GM18858 (cell line): ENCODE data around the gene FAM120C.

Source experiments
- ATAC-seq: cut with Tn5 transposase; IDR thresholded peaks from one replicate; pipeline ENCODE4 v1.9.1; 2021; ENCODE audit not compliant: unreplicated experiment

Gene FAM120C

GRCh38 chrX:54171527-54172250 lies 11.4 kb downstream of the FAM120C start:
- ATAC-seq, result no peak

- no peak for ATAC-seq
Observed at GRCh38 chrX:54171091-54171490, 12.0 kb downstream of the FAM120C start.

- ATAC-seq, result no peak
Observed at GRCh38 chrX:54166915-54167314, 16.1 kb downstream of the FAM120C start.

- no peak for ATAC-seq
Observed at GRCh38 chrX:54157561-54157960, 25.5 kb downstream of the FAM120C start.

GRCh38 chrX:54134269-54134668 lies 48.8 kb downstream of the FAM120C start:
- ATAC-seq, result no peak

GRCh38 chrX:54116391-54116790 lies 66.7 kb downstream of the FAM120C start:
- no peak for ATAC-seq

GRCh38 chrX:54093571-54093970 lies 89.5 kb downstream of the FAM120C start:
- no peak for ATAC-seq

- no peak for ATAC-seq
Observed at GRCh38 chrX:54093159-54093558, 89.9 kb downstream of the FAM120C start.

- no peak for ATAC-seq
Observed at GRCh38 chrX:54090880-54091279, 92.2 kb downstream of the FAM120C start.

- no peak for ATAC-seq
Observed at GRCh38 chrX:54089191-54089590, 93.9 kb downstream of the FAM120C start.

- ATAC-seq, result no peak
Observed at GRCh38 chrX:54087661-54088060, 95.4 kb downstream of the FAM120C start.

- no peak for ATAC-seq
Observed at GRCh38 chrX:54085666-54086065, 97.4 kb downstream of the FAM120C start.

GRCh38 chrX:54076903-54077302 lies 106.2 kb downstream of the FAM120C start:
- ATAC-seq, result no peak

- no peak for ATAC-seq
Observed at GRCh38 chrX:54074826-54075225, 108.2 kb downstream of the FAM120C start.

GRCh38 chrX:54067766-54068165 lies 115.3 kb downstream of the FAM120C start:
- ATAC-seq, result no peak

GRCh38 chrX:54066841-54067240 lies 116.2 kb downstream of the FAM120C start:
- ATAC-seq, result no peak

GRCh38 chrX:54064564-54064963 lies 118.5 kb downstream of the FAM120C start:
- ATAC-seq, result no peak

GRCh38 chrX:54063361-54063760 lies 119.7 kb downstream of the FAM120C start:
- no peak for ATAC-seq

GRCh38 chrX:54049801-54050200 lies 133.3 kb downstream of the FAM120C start:
- no peak for ATAC-seq

GRCh38 chrX:54048412-54048811 lies 134.6 kb downstream of the FAM120C start:
- no peak for ATAC-seq

- ATAC-seq, result no peak
Observed at GRCh38 chrX:54045563-54046228, 137.4 kb downstream of the FAM120C start.

- no peak for ATAC-seq
Observed at GRCh38 chrX:54044877-54045338, 138.1 kb downstream of the FAM120C start.
